ENCODE results near the gene RWDD3.

RWDD3 gene, protein sequence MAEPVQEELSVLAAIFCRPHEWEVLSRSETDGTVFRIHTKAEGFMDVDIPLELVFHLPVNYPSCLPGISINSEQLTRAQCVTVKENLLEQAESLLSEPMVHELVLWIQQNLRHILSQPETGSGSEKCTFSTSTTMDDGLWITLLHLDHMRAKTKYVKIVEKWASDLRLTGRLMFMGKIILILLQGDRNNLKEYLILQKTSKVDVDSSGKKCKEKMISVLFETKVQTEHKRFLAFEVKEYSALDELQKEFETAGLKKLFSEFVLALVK

DNA sequence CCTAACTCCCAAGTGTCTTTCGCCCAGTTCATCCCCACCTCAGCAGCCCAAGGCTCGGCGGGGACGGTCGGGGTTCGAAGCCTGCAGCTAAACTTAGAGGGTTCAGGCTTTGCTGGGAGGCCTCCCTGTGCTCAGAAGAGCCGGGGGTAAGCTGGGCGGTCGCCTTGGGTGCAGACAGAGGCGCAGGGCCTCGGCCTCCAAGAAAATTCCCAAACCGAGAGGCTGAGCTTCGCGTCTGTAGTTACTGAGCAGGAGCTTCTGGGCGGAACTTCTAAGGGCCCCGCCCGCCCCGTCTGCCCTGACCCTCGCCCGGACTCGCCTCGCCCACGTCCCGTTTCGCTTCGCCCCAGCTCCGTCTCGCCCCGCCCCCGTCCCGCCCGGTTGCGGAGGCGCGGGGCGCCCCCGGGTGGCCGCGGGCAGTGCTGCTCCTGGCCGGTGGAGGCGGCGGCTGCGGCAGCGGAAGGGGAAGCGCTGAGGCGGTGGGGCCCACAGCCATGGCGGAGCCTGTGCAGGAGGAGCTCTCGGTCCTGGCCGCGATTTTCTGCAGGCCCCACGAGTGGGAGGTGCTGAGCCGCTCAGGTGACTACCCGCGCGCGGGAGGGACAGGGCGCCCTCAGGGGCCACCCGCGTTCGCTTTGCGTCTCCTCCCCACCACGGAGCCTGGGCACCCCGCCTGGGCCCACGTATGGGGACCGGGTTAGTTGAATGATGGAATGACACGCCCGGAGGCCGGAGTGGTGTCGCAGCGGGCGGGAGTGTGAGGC lies at the start of gene RWDD3:
TSS of gene RWDD3 (plus strand) at position 474 of the 764 bp plus-strand sequence. CDS start at position 495, 21 bp downstream.
- peak; percentile 96 for DNase-seq (ENCODE audit: low read depth)

DNA sequence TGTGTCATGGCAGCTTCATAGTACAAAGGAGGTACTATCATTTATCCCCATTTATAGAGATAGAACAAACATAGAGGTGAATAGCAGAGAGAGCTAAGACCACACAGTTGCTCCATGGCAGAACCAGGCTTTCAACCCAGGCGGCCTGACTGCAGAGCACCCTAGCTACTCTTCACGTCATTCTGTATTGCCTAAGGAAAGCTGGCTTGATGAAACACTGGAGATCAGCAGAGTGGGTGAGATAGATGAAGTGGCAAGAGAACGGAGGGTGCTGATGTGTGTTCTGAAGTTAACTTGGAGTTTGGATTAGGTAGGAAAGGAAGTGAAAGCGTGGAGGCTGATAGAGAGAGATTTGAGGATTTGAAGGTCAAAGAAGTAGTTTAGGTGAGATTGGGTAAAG lies 47.9 kb upstream of the RWDD3 start:
- DNase-seq (ENCODE audit: low read depth) = no peak

DNA sequence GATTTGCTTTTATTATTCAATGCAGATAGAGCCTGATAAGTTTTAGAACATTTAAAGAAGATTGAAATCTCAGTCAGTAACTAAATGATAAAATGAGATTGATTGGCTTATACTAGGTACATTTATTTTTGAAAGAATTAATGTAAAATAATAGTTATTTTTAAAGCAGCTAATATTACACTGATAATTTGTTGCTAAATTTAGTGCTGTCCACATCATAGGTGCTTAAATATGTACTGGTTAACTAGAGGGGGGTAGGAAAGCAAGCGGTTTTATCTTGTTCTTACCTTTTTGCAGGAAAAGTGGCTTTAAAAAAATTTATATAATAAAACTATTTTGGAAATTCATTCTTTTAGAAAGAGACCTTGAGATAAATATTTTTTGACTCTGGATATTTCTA lies 40.4 kb upstream of the RWDD3 start:
- DNase-seq (ENCODE audit: low read depth) = no peak

DNA sequence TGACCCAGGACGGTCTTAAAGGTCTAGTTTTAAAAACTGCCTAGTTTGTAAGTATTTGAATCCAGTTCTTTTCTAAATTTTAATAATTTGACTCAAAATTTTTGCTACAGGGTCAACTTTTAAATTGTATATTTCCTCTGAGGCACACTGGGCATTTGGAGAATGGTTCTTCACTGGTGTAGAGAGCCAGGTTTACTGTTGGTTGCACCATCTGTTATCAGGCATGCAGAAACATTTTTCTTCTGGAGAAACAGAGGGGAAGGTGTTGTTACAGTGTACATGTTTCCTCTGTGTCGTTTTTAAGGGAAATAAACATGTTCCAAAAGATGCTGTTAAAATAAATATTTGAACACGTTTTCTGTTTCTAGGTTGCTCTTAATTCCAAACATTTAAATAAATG lies 39.0 kb upstream of the RWDD3 start:
- DNase-seq (ENCODE audit: low read depth) = no peak

DNA sequence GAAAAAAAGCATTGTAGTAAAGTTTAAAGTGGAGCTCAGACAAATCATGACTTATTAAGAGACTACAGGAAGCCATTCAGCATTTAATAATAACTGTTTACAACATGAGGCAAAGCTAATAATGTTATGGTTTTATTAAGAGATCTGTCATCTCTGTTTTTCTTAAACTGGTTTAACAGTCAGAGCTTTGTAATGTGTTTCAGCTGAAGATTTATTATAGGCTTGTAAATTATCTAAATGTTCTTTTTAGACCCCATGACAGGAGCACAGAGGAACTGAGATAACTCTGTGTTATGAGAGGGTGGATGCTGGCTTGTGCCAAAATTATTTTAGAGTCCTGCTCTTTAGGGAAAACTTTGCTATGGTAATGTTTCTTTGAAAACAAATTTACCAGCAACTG lies 38.0 kb upstream of the RWDD3 start:
- no peak for DNase-seq (ENCODE audit: low read depth)

DNA sequence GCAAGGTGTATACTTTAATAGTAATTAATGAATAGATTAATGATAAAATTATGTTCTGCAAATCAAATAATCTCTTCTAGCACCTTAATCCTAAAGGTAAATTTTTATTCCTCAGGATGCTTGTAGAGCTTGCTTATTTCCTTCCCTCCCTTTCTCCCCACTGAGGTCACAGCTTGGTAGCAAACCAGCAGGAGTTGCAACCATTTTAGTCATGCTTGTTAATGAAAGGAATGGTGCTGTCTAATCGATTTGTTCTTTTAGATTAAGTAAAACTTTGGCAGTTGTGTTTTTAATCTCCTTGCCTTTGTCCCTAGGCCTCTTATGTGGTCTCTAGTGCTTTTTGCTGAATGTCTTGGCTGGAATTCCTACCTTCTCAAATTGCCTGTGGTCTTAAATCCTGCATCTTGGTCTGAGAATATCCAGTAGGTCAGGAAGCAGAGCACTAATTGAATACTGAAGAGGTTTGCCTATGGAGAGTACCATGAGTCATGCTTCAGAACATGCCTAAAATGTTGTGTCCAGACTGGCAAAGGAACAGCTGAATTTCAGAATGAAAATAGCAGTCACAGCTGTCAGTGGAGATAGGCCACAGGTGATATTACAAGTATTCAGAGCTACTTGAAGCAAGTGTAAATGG lies 36.3 kb upstream of the RWDD3 start:
- DNase-seq (ENCODE audit: low read depth) = no peak

DNA sequence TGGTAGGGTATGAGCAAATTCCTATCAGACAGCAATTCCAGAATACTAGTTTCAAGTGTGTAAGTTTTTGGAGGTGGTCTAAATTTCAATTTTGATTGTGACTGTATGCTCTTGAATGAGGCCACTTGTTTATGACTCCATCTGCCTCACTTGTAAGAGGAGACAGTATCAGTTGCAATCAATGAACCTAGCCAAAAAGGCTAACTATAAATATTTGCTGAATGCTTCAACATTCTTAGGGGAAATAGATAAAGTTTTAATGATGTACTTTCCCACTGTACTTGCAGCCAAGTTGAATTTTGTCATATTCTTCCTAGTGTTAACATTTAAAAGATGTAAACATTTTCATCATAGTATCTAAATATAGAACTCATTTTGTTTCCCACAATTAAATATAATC lies 32.1 kb upstream of the RWDD3 start:
- DNase-seq (ENCODE audit: low read depth) = no peak

DNA sequence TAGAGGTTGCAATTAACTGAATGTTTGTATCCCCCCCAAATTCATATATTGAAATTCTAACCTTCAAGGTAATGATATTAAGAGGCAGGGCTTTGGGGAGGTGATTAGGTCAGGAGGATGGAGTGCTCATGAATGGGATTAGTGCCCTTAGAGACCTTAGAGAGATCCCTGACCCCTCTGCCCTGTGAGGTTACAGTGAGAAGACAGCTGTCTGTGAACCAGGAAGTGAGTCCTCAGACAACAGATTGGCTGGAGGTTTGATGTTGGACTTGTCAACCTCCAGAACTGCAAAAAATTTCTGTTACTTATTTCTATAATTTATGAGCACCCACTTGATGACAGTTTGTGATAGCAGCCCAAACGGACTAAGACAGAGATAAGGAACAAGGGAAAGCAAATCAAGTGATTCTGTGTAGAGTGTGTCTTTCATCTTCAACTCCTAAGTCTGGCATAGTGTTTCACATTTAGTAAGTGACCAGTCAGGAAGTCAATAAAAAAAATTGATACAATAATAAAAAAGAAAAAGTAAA lies 30.0 kb upstream of the RWDD3 start:
- no peak for DNase-seq (ENCODE audit: low read depth)

DNA sequence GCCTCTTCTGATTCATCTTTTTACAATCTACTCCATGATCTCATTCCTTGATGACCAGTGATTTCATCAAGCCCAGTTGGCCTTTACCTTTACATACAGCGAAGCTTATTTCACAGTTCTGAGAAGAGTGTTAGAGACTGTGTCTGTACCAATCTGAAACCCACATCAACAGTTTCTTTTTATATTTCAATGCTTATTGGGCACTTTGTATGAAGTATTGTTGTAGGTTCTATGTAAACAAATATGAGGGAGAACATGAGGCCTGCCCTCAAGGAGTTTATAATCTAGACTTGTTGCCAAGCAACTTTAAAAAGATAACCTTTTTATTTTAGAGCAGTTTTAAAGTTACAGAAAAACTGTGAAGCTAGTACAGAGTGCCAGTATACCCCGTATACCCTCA lies 27.5 kb upstream of the RWDD3 start:
- no peak for DNase-seq (ENCODE audit: low read depth)

DNA sequence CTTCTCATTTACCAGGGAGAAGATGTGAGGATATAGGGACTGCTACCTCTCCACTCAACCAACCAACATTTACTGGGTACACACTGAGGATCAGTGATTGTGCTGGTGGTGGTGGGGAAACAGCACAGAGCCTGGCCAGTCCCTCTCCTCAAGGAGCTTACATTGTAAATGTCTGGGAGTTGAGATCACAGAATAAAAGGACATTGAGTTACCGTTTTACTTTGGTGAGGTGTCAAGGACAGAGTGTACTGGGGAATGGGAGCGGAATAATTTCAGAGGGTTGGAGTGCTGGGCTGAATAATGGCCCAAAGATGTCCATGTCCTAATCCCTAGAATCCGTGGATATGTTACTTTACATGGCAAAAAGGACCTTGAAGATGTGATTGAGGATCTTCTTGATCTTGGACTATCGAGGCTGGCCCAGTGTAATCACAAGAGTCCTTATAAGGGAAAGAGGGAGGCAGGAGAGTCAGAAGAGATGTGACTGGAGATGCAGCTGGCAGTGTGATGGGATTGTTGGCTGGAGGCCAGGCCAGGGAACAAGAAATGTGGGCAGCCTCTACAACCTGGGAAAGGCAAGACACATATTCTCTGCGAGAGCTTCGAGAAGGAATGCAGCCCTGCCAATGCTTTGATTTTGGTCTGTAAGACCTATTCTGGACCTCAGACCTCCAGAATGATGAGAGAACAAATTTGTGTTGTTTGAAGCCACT lies 26.6 kb upstream of the RWDD3 start:
- DNase-seq (ENCODE audit: low read depth) = no peak

DNA sequence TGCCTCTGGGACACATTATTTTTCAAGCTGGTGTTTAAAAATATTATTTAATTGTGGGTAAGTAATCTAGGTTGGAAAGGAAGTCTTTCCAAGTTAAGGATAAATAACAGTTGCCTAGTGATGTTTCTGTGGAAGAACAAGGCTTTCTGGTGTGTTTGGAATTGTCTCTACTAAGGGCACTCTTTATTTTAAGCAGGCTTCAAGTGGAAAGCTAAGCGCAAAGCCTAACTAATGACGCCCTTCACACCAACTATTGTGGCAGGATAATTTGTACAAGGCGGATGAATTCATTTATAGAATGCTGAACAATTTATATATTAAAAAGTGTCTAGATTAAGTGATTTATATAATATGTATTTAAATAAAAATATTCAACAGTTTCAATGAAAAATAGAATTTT lies 25.1 kb upstream of the RWDD3 start:
- DNase-seq (ENCODE audit: low read depth) = no peak

DNA sequence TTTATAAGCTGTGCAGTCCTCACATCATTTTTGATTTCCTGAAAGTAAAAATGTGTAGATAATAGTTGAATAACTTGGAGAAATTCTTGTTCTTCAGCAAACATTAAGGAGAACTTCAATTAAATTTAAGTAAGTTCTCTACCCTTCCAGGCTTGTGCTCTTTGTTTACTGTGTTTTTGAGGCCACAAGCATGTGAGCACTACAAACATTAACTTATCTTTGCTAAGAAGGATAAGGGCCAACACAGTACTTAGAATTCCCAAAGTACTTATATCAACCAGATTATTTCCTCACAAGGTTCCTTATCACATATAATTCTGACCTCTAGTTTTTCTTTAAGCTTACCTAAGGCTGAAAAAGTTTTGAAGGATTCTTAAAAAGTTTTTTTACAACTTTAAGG lies 24.7 kb upstream of the RWDD3 start:
- no peak for DNase-seq (ENCODE audit: low read depth)

DNA sequence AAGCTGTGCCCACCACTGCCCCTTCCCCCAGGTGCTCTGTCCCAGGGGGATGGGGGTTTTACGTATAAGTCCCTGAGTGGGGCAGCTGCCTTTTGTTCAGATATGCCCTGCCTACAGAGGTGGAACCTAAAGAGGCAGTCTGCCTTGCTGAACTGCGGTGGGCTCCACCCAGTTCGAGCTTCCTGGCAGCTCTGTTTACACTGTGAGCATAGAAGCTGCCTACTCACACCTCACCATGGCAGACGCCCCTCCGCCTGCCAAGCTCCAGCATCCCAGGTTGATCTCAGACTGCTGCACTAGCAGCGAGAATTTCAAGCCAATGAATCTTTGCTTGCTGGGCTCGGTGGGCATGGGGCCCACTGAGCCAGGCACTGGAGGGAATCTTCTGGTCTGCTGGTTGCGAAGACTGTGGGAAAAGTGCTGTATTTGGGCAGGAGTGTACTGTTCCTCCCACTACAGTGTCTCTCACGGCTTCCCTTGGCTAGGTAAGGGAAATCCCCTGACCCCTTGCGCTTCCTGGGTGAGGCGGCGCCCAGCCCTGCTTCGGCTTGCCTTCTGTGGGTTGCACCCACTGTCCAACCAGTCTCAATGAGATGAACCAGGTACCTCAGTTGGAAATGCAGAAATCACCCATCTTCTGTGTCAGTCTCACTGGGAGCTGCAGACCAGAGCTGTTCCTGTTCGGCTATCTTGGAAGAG lies 17.6 kb upstream of the RWDD3 start:
- DNase-seq (ENCODE audit: low read depth) = no peak

DNA sequence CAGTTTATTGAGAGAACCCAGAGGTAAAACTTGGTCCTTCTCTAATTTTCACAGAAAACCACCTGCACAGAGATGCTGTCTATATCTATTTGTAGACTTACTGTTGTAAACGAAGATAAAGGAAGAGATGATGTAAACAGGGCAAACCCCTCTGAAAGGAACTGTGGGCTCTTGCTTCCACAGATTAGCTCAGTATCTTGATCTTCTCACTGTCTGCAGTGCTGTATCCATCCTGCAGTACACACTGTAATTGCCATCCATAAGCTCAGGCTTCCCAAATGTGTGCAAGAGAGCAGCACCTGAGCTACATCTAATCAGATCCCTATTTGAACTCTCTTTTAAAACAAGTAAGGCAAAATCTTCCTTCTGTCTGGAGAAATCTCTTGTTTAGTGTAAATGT lies 16.6 kb upstream of the RWDD3 start:
- no peak for DNase-seq (ENCODE audit: low read depth)

DNA sequence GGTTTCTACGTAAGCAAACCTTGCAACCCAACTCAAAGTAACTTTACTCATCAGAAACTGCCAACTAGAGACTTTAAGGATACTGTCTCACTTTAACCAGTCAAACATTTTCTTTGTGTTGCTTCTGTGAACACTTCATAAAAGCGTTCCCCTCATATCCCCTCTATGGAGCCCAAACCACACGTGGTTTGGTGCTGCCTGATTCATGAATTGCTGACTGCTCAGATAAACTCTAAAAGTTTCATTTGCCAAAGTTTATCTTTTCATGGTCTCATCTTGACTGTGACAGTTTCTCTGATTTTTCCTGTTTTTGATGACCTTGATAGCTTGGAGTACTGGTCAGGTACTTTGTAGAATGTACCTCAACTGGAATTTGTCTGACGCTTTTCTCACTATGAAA lies 14.6 kb upstream of the RWDD3 start:
- DNase-seq (ENCODE audit: low read depth) = no peak

DNA sequence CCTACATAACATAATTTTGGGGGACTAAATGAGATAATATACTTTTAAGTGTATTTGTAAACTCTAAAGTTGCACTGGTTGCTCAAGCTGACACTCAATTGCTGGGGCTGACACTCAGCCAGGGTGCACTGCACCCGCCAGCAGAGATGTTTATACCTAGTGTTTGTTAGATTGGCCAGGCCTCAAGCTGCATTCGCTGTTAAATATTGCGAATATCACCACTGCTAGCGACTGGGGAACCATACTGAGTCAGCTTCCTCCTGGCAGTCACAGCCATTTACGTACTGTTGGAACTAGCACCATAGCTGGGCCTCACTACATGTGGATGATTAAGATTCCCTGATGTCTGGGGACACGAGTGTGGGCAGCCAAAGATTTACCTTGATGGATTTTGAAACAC lies 12.7 kb upstream of the RWDD3 start:
- DNase-seq (ENCODE audit: low read depth) = no peak

DNA sequence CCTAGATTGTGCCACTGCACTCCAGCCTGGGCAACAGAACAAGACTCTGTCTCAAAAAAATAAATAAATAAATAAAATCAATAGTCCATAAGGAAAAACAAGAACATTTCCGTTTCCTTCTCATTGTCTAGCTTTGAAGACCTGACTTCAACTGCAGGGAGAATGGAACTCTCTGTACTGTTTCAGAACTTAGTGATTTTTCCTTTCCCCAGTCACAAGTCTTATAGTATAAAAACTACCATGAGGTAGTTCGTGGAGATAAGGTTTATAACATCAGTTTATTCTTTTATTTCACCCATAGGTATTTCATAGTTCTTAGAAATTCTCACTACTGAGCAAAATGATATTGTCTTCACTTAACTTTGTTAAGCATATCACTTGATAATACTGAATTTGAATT lies 11.4 kb upstream of the RWDD3 start:
- no peak for DNase-seq (ENCODE audit: low read depth)

DNA sequence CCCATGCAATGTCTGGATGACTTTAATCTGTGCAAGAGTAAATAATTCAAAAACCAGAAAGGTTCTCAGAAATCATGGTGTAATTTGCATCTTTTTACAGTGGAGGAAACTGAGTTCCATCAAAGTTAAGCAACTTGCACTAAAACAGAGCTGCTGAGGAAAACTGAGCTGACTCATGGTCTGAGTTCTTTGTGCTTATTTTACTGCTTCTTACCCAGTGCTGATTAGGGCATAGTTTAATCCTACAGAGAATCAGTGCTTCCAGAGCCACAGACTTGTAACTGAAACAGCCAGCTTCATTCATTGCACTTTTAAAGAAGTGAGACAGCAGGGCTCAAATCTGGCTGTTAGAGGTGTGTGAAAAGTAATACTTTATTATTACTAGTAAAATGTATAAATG lies 10.9 kb upstream of the RWDD3 start:
- no peak for DNase-seq (ENCODE audit: low read depth)

DNA sequence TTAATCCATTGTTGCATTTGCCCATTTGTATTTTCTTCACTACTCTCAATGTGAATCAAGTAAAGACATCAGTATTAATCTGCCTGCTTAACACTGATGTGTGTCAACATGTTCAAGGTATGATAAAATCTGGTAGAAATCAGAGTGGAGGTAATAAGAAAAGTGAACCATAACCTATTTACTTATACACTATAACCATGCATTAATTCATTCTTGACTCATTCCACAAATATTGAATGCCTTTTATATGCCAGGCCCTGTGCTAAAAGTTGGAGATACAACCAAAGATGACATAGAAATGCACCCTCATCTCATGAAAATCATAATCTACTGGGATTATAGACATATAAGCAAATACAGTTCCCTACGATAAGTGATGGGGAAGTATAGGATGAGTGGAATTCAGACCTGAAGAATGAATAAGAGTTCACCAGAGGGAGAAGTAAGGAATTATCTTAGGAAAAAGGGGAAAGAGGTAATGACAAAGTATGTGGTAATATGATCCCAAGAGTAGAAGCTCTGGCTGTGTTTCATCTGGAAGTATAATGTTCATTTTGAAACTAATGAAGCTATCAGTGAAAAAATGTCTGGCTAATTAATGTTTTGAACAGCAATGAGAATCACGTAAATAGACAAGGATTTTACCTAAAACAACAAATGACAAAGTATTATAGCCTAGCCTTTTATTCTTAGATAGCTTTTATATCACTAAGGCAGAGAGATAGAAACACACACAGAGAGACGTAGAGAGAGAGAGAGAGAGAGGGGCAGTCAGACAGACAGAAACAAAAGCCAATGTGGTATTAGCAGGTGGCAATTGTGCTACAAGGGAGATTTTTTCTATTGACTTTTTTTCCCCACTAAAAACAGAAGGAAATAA lies 7.0 kb upstream of the RWDD3 start:
- no peak for DNase-seq (ENCODE audit: low read depth)

DNA sequence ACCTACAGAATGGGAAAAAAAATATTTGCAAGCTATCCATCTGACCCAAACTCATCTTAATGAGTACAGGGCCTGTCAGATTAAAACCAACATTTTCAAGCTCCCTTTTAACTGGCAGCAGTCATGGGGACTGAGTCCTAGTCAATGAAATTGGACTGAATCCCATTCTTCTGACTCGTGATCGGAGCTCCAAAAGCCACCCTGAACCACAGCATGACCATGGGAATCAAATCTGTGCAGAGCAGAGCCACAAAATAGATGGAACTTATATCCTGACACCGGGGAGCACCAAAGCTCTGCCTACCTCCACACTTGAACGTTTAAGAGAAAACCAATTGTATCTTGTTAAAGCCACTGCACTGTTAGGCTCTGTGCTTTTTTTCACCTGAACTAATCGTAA lies 5.0 kb upstream of the RWDD3 start:
- no peak for DNase-seq (ENCODE audit: low read depth)

DNA sequence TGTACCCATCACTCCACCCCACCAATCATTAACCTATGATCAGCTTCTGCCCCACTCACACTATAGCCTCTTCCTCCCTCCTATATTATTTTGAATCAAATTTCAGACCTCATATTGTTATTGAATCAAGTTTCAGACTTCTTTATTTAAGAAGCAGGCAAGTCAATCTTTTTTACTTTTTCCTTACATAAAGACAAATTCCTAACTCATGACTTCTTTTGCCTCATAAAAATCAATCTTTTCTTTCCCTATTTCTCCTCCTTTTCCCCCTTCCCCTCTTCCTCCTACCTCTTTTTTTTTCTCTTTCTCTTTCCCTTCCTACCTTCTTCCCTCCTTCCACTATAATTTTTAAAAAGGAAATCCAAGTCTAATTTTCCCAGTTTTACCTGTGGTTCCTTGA lies 4.3 kb upstream of the RWDD3 start:
- DNase-seq (ENCODE audit: low read depth) = no peak
